ENCODE results near the gene SPINK2. TPM values are rescaled to one million over a fixed set of nuclear protein-coding genes. Genes with fewer than 3 reads are reported as not detected.

SPINK2 gene
- total RNA-seq, 1 experiment from 2014 or later, result not detected

GRCh38 chr4:56799161-56799759 is 22.2 kb downstream of the SPINK2 start:
- Histone ChIP-seq H3K36me3 (ENCODE audit: control insufficient read depth, insufficient read depth, low read length) (no peaks in the 10 kb centered on the region), H3K4me1 (ENCODE audit: control insufficient read depth, insufficient read depth, low read length) (peaks cover 2% of the 10 kb centered on the region; the same call in 1 of the 2 replicates), H3K9me3 (ENCODE audit: control insufficient read depth, insufficient read depth, low read depth, low read length) (no peaks in the 10 kb centered on the region), H3K4me3 (ENCODE audit: low read depth in 2 of 2, low read length in 2 of 2) (peak overlapping the region; percentile 53 to 83), H3K27me3 (ENCODE audit: control insufficient read depth, insufficient read depth, low read length) (no peaks in the 10 kb centered on the region), H3K27ac (ENCODE audit: low read length) (no peak overlapping the region)
- TF ChIP-seq REST (IDR thresholded peaks at IDR 0.05; ENCODE audit: insufficient read depth in 1 of 2, low read depth in 2 of 2, low read length in 1 of 2) (no peak), CTCF (IDR thresholded peaks at IDR 0.05) (no peak), POLR2AphosphoS5 (IDR thresholded peaks at IDR 0.05; ENCODE audit: low read depth, low read length) (no peak)
- CTCF ChIA-PET, result interaction anchor here (0.5 to 1.5 kb wide), 3 partner anchors 40 to 223 kb away, joined by 4 to 7 read pairs (median 6); no protein-coding TSS in a partner anchor
- ATAC-seq, result peak; percentile 63
- intact Hi-C loops (cut with micrococcal nuclease; ENCODE audit: unreplicated experiment) (loop anchor here (2.0 kb wide), 1 partner anchor 222 kb away; no protein-coding TSS in a partner anchor), in situ Hi-C loops (cut with HindIII; ENCODE audit: low pct_unique_long_range_greater_than_20kb, low sequenced_read_pairs) (no loop called here)
- no TSS peak for BruUV-seq (replicated peaks)
- DNase-seq (ENCODE audit: low read depth, low spot score), result no peak
- POLR2A ChIA-PET, result no interaction called here

GRCh38 chr4:56796211-56796610 is 25.3 kb downstream of the SPINK2 start:
- DNase-seq (ENCODE audit: low read depth, low spot score) (no peak), ATAC-seq (no peak)
- no TSS peak for BruUV-seq (replicated peaks)
- in situ Hi-C loops (cut with HindIII; ENCODE audit: low pct_unique_long_range_greater_than_20kb, low sequenced_read_pairs) (no loop called here), intact Hi-C loops (cut with micrococcal nuclease; ENCODE audit: unreplicated experiment) (no loop called here)
- H3K27ac ChIP-seq (ENCODE audit: low read length), result no peak overlapping the region
- ChIA-PET POLR2A (no interaction called here), CTCF (interaction anchor here (0.6 kb wide), 1 partner anchor 12 kb away, joined by 10 read pairs; no protein-coding TSS in a partner anchor)
- H3K4me3 ChIP-seq (ENCODE audit: low read depth in 2 of 2, low read length in 2 of 2), result no peak overlapping the region
- peaks cover 2% of the 10 kb centered on the region; the same call in 1 of the 2 replicates for H3K4me1 ChIP-seq (ENCODE audit: control insufficient read depth, insufficient read depth, low read length)
- H3K36me3 ChIP-seq (ENCODE audit: control insufficient read depth, insufficient read depth, low read length), result no peaks in the 10 kb centered on the region
- no peaks in the 10 kb centered on the region for H3K27me3 ChIP-seq (ENCODE audit: control insufficient read depth, insufficient read depth, low read length)
- TF ChIP-seq CTCF (IDR thresholded peaks at IDR 0.05), result no peak
- TF ChIP-seq POLR2AphosphoS5 (IDR thresholded peaks at IDR 0.05; ENCODE audit: low read depth, low read length), result no peak
- no peak for TF ChIP-seq SIN3A (IDR thresholded peaks at IDR 0.05; ENCODE audit: borderline replicate concordance, insufficient read depth, low read depth, low read length)
- no peak for TF ChIP-seq REST (IDR thresholded peaks at IDR 0.05; ENCODE audit: insufficient read depth in 1 of 2, low read depth in 2 of 2, low read length in 1 of 2)
- TF ChIP-seq TCF7L2 (IDR thresholded peaks at IDR 0.05; ENCODE audit: low read depth, low read length), result no peak
- no peaks in the 10 kb centered on the region for H3K9me3 ChIP-seq (ENCODE audit: control insufficient read depth, insufficient read depth, low read depth, low read length)
